NCI-H774 (cell line): ENCODE measurements around the gene PSENEN.

Experiments
- DNase-seq: peaks from one replicate; lab custom pipeline; 2025; lab: John Stamatoyannopoulos, UW

The PSENEN gene

GRCh38 chr19:35745328-35746086 is at the start of gene PSENEN, which contains the start of gene U2AF1L4:
Gene PSENEN (plus strand): TSS chr19:35745651. CDS start chr19:35745931, 280 bp downstream.
Gene U2AF1L4 (minus strand): TSS chr19:35745418. CDS start chr19:35745391, 27 bp downstream.
- DNase-seq, result peak; percentile 98

- DNase-seq, result no peak
Measured at GRCh38 chr19:35695895-35696422, 49.5 kb upstream of the PSENEN start.

GRCh38 chr19:35696835-35697234 is 48.6 kb upstream of the PSENEN start:
- no peak for DNase-seq

GRCh38 chr19:35702223-35703012 is 43.0 kb upstream of the PSENEN start:
- peak; percentile 98 for DNase-seq

GRCh38 chr19:35703343-35703742 is 42.1 kb upstream of the PSENEN start:
- DNase-seq, result peak; percentile 22

- DNase-seq, result peak; percentile 3
Measured at GRCh38 chr19:35704218-35704617, 41.2 kb upstream of the PSENEN start, which contains the start of gene ZBTB32. Gene ZBTB32 (plus strand): TSS chr19:35704558. CDS start chr19:35714627, 10,069 bp downstream.

- DNase-seq, result no peak
Measured at GRCh38 chr19:35708391-35708790, 37.1 kb upstream of the PSENEN start.

GRCh38 chr19:35710784-35711723 is 34.4 kb upstream of the PSENEN start:
- DNase-seq, result no peak

- DNase-seq, result no peak
Measured at GRCh38 chr19:35712567-35713505, 32.6 kb upstream of the PSENEN start.

GRCh38 chr19:35713506-35713850 is 32.0 kb upstream of the PSENEN start:
- no peak for DNase-seq

- no peak for DNase-seq
Measured at GRCh38 chr19:35713904-35714495, 31.5 kb upstream of the PSENEN start.

GRCh38 chr19:35714601-35715354 is 30.7 kb upstream of the PSENEN start:
- no peak for DNase-seq

- DNase-seq, result no peak
Measured at GRCh38 chr19:35715355-35715809, 30.1 kb upstream of the PSENEN start.

- no peak for DNase-seq
Measured at GRCh38 chr19:35715981-35716800, 29.3 kb upstream of the PSENEN start.

- peak; percentile 71 for DNase-seq
Measured at GRCh38 chr19:35716801-35717664, 28.4 kb upstream of the PSENEN start.

- peak; percentile 90 for DNase-seq
Measured at GRCh38 chr19:35717665-35718344, 27.6 kb upstream of the PSENEN start, which contains the start of gene KMT2B. Gene KMT2B (plus strand): TSS chr19:35718003. CDS start chr19:35718019, 16 bp downstream.
